ENCODE data around the gene FYB2.

FYB2 gene

DNA sequence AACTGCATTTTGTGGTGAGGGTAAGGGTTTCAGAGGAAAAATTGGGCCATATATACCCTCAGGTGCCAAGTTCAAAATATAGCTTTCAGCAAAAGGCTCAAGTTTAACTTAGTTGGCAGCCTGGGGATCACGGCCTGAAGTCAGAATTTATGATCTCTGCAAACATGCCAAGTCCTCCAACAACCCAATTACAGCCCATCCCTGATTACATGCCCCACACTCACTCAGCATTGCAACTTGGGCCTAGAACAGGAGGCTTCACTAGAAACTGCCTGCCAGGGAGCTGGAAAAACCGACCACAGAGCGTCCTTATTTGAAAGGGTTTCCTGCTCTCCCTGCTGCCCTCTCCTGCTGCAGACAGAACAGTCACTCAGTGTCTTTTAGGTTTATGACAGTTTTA is 12.4 kb downstream of the FYB2 start:
- no peaks in the 10 kb centered on the region for H3K4me1 ChIP-seq (ENCODE audit: control insufficient read depth, insufficient read depth, low read length)
- no peaks in the 10 kb centered on the region for H3K36me3 ChIP-seq (ENCODE audit: control insufficient read depth, insufficient read depth, low read length)
- no peak overlapping the region for H3K4me3 ChIP-seq (ENCODE audit: low read length)
- H3K27me3 ChIP-seq (ENCODE audit: control insufficient read depth, insufficient read depth, low read length), result no peaks in the 10 kb centered on the region
- H3K27ac ChIP-seq (ENCODE audit: low read depth, low read length), result no peak overlapping the region
- no peak overlapping the region for H3K9ac ChIP-seq (ENCODE audit: low read length)

DNA sequence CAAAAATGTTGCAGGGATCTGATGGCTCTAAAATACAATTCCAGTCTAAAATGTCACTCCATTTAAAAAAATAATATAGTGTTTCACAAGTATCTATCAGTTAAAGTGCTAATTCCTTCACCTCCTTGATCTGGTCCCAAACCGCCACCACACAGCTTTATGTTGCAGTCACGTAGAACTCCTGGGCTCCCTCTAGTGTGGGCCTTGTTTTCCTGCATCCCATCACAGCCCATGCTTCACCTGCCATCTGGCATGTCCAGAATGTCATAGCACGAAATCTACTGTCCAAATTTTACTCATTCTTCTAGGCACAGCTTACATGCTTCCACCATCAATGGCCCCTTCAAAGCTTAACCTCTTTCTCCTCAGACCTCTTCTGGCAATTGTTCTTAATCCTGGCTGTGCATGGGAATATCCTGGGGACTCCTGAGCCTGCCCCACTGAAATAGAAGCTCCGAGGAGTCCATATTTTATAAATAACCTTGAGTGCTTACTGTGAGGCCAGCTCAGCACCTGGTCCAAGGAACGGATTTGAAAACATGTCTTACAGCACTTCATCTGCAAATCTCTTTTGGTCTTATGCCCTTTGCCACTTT is 15.5 kb downstream of the FYB2 start:
- H3K9ac ChIP-seq (ENCODE audit: low read length), result no peak overlapping the region
- no peaks in the 10 kb centered on the region for H3K36me3 ChIP-seq (ENCODE audit: control insufficient read depth, insufficient read depth, low read length)
- no peaks in the 10 kb centered on the region for H3K4me1 ChIP-seq (ENCODE audit: control insufficient read depth, insufficient read depth, low read length)
- H3K4me3 ChIP-seq (ENCODE audit: low read length), result no peak overlapping the region
- H3K27ac ChIP-seq (ENCODE audit: low read depth, low read length), result no peak overlapping the region
- H3K27me3 ChIP-seq (ENCODE audit: control insufficient read depth, insufficient read depth, low read length), result no peaks in the 10 kb centered on the region

DNA sequence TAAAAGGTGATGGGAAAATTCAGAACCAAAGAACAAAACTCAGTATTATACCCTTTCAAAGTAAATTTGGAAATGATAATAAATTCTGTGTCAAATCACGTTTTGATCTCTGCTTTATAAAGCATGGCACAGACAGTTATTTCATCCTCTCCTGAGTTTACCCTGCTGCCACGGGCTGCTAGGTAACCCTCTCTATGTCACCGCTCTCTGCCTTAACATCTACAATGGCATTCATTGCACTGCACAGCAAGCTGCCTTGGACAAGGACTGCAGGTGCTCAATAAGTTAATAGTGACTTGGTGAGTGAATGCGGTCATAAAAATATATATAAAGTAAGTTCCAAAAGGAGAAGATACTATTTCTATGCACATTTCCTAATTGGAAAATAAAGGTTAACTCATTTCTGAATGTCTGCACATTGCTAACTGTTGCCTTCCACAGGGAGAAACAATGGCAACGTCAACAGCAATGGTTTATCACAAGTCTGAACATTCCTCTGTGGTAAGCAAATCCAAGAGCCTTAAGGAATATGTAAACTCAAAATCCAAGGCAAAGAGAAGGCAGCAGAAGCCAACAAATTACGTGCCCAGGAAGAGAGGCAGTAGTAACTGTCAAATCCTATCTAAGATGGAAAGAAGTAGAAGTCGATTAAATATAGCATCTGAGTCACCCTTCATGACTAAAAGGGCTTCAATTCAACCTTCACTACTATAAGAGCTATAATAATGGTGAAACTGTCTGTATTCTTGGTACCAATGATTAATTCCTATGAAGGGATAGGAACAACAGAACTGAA is 19.4 kb downstream of the FYB2 start:
- no peaks in the 10 kb centered on the region for H3K27me3 ChIP-seq (ENCODE audit: control insufficient read depth, insufficient read depth, low read length)
- no peak overlapping the region for H3K27ac ChIP-seq (ENCODE audit: low read depth, low read length)
- H3K4me1 ChIP-seq (ENCODE audit: control insufficient read depth, insufficient read depth, low read length), result no peaks in the 10 kb centered on the region
- H3K4me3 ChIP-seq (ENCODE audit: low read length), result no peak overlapping the region
- no peak overlapping the region for H3K9ac ChIP-seq (ENCODE audit: low read length)
- H3K36me3 ChIP-seq (ENCODE audit: control insufficient read depth, insufficient read depth, low read length), result no peaks in the 10 kb centered on the region

DNA sequence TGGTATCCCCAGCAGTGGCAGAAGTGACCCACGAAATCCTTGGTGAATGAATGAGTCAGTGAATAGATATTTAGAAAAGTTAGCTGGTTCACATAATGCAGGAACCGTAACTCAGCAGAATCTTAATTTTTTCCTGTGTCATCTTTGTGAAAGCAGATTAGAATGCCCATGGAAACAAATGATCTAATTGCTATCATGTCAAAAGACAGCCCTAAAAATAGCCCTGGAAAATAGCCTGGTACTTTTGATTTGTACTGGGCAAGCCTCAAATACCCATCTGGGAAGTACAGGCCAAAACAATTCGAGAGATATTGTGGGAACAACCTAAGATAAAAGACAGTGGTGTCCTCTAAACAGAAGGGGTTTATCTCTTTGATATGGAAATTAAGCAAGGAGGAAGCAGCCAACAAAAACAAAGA is 21.1 kb downstream of the FYB2 start:
- no peak overlapping the region for H3K9ac ChIP-seq (ENCODE audit: low read length)
- H3K4me3 ChIP-seq (ENCODE audit: low read length), result no peak overlapping the region
- H3K36me3 ChIP-seq (ENCODE audit: control insufficient read depth, insufficient read depth, low read length), result no peaks in the 10 kb centered on the region
- H3K27me3 ChIP-seq (ENCODE audit: control insufficient read depth, insufficient read depth, low read length), result no peaks in the 10 kb centered on the region
- no peak overlapping the region for H3K27ac ChIP-seq (ENCODE audit: low read depth, low read length)
- H3K4me1 ChIP-seq (ENCODE audit: control insufficient read depth, insufficient read depth, low read length), result no peaks in the 10 kb centered on the region

DNA sequence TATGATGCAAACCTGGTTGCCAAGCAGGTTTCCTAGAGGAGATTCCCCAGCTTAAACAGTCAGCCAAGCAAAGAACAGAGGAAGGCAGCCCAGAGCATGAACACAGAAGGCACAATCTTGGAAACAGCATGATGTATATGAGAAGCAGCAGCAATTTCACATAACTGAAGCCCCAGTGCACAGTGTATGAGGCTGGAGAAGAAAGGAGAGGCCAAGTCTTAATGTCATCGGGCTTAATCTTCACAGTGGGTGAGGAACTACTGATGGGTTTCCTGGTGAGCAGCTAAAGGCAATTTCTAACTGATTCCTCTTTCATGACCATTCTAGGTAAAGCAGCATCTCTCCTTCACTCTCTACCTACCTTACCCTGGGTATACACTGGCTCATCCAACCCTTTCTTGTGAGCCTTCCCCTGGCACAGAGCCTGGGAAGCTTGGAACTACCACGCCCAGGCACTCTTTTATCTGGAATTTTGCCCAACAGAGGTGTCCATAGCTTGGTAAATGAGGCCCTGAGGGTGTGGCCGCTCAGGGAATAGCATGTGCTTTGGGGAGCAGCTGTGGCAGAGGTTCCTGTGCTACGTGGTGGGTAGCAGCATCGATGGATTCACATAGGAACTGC is 22.0 kb downstream of the FYB2 start:
- Histone ChIP-seq H3K36me3 (ENCODE audit: control insufficient read depth, insufficient read depth, low read length) (no peaks in the 10 kb centered on the region), H3K9ac (ENCODE audit: low read length) (no peak overlapping the region), H3K4me1 (ENCODE audit: control insufficient read depth, insufficient read depth, low read length) (no peaks in the 10 kb centered on the region), H3K4me3 (ENCODE audit: low read length) (no peak overlapping the region), H3K27me3 (ENCODE audit: control insufficient read depth, insufficient read depth, low read length) (no peaks in the 10 kb centered on the region), H3K27ac (ENCODE audit: low read depth, low read length) (no peak overlapping the region)

DNA sequence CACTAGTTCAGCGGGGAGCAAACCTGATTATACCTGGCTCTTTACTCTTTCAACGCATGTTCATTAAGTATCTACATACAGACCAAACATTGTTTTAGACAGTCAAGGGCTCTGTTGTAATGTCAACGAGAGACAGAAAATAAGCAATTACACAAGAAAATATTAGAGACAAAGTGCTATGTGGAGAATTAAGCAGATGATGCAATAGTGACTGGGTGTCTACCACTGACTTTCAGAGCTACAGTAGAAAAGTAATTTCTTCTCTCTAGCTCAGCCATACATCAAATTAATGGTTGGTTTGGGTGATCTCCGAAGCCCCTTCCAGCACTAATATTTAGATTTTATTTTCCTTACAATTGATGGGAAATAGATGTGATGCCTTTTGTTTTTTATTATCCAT is 23.3 kb downstream of the FYB2 start:
- no peak overlapping the region for H3K9ac ChIP-seq (ENCODE audit: low read length)
- no peak overlapping the region for H3K27ac ChIP-seq (ENCODE audit: low read depth, low read length)
- no peaks in the 10 kb centered on the region for H3K4me1 ChIP-seq (ENCODE audit: control insufficient read depth, insufficient read depth, low read length)
- H3K4me3 ChIP-seq (ENCODE audit: low read length), result no peak overlapping the region
- H3K36me3 ChIP-seq (ENCODE audit: control insufficient read depth, insufficient read depth, low read length), result no peaks in the 10 kb centered on the region
- no peaks in the 10 kb centered on the region for H3K27me3 ChIP-seq (ENCODE audit: control insufficient read depth, insufficient read depth, low read length)

DNA sequence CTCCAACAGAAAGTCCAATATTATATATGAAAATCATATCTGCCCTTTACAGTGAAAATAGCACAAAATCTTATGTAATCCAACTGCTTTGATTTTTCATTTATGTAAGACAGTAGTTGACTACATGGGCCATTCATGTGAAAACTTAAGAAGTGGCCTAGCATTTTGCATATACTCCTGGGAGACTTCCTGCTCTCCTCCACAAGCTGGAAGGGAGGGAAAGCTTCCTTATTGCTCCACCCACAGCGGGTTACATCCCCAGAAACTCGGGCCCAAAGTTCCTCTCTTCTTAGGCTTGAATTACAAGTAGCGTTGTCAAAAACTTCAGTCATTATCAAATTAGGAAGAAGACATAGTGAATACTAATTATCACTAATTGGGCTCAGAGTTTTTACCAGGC is 29.2 kb downstream of the FYB2 start:
- Histone ChIP-seq H3K4me3 (ENCODE audit: low read length) (no peak overlapping the region), H3K27ac (ENCODE audit: low read depth, low read length) (no peak overlapping the region), H3K27me3 (ENCODE audit: control insufficient read depth, insufficient read depth, low read length) (no peaks in the 10 kb centered on the region), H3K4me1 (ENCODE audit: control insufficient read depth, insufficient read depth, low read length) (no peaks in the 10 kb centered on the region), H3K9ac (ENCODE audit: low read length) (no peak overlapping the region), H3K36me3 (ENCODE audit: control insufficient read depth, insufficient read depth, low read length) (no peaks in the 10 kb centered on the region)

DNA sequence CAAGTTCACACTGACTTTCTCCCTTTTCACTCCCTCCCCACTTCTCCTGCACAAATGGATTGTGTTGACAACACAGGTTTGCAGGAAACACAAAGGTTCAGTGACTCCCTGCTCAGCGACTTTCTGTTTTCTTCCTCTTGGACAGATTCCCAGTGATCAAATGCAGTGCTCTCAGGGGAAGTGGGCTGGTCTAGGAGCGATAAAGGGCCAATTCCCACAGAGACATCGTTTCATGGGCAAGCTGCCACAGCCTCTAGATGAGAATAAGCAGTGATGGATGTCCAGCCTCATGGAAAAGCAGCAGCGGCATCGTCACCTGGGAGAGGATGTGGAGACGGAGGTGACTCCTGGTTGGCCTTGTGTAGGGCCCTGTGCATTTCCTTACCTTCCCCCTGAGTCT is 30.6 kb downstream of the FYB2 start:
- H3K27ac ChIP-seq (ENCODE audit: low read depth, low read length), result no peak overlapping the region

DNA sequence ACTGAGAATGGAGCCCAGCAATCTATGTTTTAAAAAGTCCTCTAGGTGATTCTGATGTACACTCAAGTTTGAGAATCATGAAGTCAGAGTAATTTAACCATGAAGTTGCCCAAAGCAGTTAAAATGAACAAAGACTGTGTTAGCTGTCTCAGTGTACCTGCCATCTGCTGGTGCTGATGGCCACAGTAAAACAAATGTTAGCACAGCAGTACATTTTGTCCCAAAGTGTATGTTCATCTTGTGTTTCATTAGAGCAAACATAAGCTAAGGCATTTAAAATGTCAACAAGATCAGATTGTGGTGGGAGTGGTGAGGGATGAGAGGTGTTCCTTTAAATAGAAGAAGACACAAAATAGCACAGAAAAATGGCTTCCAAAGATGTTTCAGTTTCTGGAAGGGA is 31.1 kb downstream of the FYB2 start:
- H3K36me3 ChIP-seq (ENCODE audit: control insufficient read depth, insufficient read depth, low read length), result no peaks in the 10 kb centered on the region
- no peaks in the 10 kb centered on the region for H3K4me1 ChIP-seq (ENCODE audit: control insufficient read depth, insufficient read depth, low read length)
- no peaks in the 10 kb centered on the region for H3K27me3 ChIP-seq (ENCODE audit: control insufficient read depth, insufficient read depth, low read length)
- H3K4me3 ChIP-seq (ENCODE audit: low read length), result no peak overlapping the region
- H3K9ac ChIP-seq (ENCODE audit: low read length), result no peak overlapping the region
- H3K27ac ChIP-seq (ENCODE audit: low read depth, low read length), result no peak overlapping the region

More for the DNA sequence above, 30.6 kb downstream of the FYB2 start:
- Histone ChIP-seq H3K4me1 (ENCODE audit: control insufficient read depth, insufficient read depth, low read length) (no peaks in the 10 kb centered on the region), H3K36me3 (ENCODE audit: control insufficient read depth, insufficient read depth, low read length) (no peaks in the 10 kb centered on the region), H3K4me3 (ENCODE audit: low read length) (no peak overlapping the region), H3K9ac (ENCODE audit: low read length) (no peak overlapping the region), H3K27me3 (ENCODE audit: control insufficient read depth, insufficient read depth, low read length) (no peaks in the 10 kb centered on the region)

DNA sequence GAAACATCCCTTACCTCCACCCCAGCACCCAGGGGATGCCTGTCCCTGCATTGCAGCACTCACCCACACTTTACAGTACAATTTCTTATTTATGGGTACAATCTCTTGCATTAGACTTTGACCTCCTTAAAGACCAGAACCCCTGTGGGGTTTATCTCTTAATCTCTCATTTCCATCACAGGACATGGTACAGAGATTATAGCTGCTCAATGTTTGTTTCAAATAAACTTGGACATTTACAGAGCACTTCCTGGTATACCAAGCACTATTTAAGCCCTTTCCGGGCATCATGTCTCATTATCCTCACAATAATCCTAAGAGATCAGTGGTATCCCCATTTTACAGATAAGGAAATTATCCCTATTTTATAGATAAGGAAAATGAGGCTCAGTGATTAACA is 31.9 kb downstream of the FYB2 start:
- H3K27ac ChIP-seq (ENCODE audit: low read depth, low read length), result no peak overlapping the region

DNA sequence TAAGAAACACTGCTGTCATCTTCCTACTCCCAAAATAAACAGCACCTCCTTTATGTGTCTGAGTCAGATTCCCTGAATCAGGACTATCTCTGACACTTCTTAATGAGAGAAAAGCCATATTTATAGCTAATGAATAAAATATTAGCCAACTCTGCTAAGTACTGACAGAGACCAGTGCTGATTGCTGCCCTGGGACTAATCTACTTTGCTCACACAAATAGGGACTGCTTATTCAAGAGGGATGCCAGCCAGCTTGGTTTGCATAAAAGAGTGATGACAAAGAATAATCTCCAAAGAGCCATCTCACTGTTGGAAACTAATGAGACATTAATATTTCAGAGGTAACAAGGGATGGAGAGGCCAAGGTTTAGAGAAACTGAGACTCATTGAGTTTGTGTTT is 36.4 kb downstream of the FYB2 start:
- H3K36me3 ChIP-seq (ENCODE audit: control insufficient read depth, insufficient read depth, low read length), result no peaks in the 10 kb centered on the region
- no peak overlapping the region for H3K9ac ChIP-seq (ENCODE audit: low read length)
- H3K4me3 ChIP-seq (ENCODE audit: low read length), result no peak overlapping the region
- H3K27me3 ChIP-seq (ENCODE audit: control insufficient read depth, insufficient read depth, low read length), result no peaks in the 10 kb centered on the region
- no peak overlapping the region for H3K27ac ChIP-seq (ENCODE audit: low read depth, low read length)
- no peaks in the 10 kb centered on the region for H3K4me1 ChIP-seq (ENCODE audit: control insufficient read depth, insufficient read depth, low read length)

More for the DNA sequence above, 31.9 kb downstream of the FYB2 start:
- Histone ChIP-seq H3K9ac (ENCODE audit: low read length) (no peak overlapping the region), H3K36me3 (ENCODE audit: control insufficient read depth, insufficient read depth, low read length) (no peaks in the 10 kb centered on the region), H3K4me1 (ENCODE audit: control insufficient read depth, insufficient read depth, low read length) (no peaks in the 10 kb centered on the region), H3K27me3 (ENCODE audit: control insufficient read depth, insufficient read depth, low read length) (no peaks in the 10 kb centered on the region), H3K4me3 (ENCODE audit: low read length) (no peak overlapping the region)

DNA sequence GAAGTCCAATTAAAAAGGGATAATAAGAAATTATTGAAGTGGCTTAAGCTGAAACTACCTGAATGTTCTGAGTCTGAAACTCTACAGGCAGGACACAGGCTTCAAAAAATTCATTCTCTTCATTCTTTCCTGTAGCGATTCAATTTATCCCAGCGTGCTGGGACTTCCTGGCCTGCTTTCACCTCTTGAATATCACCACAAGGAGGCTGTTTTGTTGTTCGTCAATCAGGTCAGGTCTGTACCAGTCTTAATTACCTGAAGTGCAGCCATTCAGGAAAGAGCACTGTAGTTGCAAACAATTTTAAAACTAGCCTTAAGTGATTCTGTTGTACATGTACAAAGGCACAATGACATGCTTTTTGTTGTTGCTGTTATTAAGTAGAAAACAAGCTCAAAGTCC is 38.4 kb downstream of the FYB2 start:
- Histone ChIP-seq H3K9ac (ENCODE audit: low read length) (no peak overlapping the region), H3K4me1 (ENCODE audit: control insufficient read depth, insufficient read depth, low read length) (no peaks in the 10 kb centered on the region), H3K27ac (ENCODE audit: low read depth, low read length) (no peak overlapping the region), H3K4me3 (ENCODE audit: low read length) (no peak overlapping the region), H3K27me3 (ENCODE audit: control insufficient read depth, insufficient read depth, low read length) (no peaks in the 10 kb centered on the region), H3K36me3 (ENCODE audit: control insufficient read depth, insufficient read depth, low read length) (no peaks in the 10 kb centered on the region)
